Eye (tissue), 1 donor: ENCODE data around the gene MYO1D.

Experiments used
- DNase-seq: peaks from one replicate; pipeline ENCODE4 v3.0.0-alpha.2; 2015

MYO1D gene

DNA sequence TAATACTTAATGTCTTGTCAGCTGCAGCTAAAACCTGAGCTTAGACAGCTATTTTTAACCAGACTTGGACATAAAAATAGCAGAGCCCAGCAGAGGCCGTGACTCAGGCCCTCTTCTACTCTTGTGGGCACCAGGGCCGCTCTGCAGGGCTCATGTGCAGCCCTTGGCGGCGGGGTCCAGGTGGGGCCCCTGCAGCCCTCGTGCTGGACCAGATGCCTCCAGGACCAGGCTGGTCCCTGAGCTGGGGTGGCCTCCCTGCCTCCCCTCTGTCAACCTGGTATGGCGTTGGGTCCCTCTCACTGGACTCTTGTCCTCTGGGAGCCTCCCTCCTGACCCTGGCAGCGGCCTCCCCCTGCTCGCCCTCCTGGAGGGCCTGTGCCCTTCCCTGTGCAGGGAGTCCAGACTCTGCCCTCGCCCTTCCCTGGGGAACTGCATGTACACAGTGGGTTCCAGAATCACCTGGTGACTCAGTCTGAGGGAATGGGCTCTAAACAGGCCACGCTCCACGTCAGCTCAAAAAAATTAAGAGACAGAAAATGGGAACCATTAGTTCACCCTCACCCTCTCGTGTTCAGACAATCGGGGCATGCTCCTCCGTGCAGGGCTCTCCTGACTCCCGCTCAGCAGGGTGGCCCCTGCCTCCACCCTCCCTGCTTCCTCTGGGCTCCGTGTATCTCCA, 380.4 kb downstream of the MYO1D start:
- DNase-seq, result no peak

DNA sequence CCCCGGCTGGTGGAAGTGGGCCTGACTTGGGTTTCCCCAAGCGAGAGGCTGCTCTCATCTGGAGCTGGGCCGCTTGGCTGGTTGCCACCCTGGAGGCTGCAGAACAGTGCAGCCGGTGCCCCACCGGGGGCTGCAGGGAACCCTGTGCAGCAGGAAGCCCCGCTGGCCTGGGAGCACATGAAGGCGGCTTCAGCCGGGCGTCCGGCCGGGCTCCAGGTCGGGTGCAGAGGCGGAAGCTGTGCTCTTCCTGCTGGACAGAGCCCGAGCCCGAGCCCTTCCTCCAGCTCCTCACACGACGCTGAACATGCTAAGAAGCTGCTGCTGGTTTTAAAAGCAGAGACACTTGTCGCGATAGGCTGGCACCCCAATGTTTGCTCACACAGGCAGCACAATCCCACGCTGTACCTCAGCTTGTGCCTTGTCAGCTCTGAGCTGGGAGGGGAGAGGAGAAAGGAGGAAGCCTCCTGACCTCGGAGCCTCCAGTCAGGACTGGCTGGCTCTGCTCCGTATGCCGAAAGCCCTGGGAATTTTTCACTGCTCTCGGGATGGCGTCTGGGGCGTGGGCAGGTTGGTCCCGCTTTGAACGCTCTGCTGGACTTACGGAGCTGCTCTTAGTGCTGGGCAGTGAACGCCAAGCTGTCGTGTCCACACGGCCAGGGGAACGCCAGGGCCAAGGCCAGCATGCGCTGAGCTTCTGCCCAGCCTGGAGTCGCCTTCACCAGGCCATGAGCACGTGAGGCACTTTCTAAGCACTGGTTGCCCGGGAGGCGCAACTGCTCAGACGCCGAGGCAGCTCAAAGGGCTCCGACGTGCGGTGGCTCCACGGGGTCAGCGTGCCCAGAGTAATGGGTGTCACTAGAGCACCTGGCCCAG, 381.3 kb downstream of the MYO1D start:
- no peak for DNase-seq

DNA sequence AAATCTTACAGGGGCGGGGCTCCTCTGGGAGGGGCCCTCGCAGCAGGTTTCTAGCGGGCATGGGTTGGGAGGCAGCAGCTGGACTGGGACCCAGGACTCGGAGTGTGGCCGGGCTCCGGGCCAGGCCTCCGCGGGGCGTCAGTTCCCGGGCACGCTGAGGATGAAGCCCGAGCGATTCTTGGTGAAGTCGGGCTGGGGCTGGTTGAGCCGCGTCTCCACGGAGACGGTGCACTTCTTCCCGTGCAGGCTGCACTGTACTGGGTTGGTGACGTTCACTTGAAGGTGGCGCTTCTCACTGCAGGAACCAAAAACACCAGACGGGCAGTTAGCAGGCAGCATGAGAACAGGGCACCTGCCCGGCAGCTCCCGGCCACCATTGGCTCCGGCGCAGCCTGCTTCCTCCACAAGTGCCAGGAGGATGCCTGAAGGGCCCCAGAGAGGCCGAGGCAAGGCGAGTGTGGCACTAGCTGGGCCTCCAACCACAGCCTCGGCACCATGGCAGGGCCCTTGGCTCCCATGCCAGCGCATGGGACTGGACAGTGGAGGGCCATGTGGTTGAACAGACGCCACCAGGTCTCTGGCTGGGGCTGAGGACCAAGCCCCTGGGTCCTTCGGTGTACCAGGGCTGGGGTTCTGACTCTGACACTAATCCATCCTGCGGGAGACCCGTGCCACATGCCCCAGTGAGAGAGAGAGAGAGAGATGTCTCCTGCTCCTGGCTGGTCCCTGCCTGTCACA, 382.1 kb downstream of the MYO1D start:
- DNase-seq, result no peak

DNA sequence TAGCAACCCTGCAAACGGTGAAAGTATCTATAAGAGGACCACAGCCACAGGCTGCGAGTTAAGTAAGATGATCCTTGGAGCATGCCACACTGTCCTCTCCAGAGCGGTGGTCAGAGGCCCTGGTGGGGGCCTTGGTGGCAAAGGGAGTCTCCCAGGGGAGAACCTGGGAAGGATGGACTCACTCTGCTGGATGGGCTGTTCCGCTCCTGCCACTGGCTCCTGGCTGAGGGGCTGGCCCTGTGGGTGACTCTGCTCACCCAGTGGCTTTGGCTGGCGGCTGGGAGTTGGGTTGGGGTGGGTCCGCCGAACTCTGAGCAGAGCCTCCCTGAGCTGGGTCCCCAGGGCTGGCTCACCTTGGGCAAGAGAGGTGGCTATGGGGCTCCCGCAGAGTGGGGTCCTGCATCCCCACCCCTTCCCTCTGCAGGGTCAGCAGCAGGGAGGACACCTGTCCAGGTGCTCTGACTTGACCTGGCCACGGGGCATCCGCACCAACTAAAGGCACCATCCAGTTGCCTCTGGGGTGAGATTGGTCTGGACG, 382.9 kb downstream of the MYO1D start:
- no peak for DNase-seq

DNA sequence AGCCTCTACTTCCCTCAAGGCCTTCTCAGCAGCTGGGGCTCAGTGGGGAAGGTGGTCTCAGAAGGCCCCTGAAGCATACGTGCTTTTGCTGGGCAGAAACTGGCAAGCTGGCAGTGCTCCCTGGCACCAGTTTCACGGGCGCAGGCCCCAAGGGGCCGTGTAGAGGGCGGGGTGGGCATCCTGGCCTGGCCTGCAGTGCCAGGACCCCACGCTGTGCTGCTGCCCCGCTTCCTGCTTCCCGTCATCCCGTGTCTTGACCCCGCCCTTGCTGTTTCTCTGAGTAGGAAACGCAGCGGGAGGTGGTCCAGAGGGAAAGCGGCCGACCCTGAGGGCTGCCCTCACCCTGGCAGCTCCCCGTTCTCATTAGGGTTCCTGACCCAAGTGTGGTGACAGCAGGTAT, 383.4 kb downstream of the MYO1D start:
- no peak for DNase-seq

DNA sequence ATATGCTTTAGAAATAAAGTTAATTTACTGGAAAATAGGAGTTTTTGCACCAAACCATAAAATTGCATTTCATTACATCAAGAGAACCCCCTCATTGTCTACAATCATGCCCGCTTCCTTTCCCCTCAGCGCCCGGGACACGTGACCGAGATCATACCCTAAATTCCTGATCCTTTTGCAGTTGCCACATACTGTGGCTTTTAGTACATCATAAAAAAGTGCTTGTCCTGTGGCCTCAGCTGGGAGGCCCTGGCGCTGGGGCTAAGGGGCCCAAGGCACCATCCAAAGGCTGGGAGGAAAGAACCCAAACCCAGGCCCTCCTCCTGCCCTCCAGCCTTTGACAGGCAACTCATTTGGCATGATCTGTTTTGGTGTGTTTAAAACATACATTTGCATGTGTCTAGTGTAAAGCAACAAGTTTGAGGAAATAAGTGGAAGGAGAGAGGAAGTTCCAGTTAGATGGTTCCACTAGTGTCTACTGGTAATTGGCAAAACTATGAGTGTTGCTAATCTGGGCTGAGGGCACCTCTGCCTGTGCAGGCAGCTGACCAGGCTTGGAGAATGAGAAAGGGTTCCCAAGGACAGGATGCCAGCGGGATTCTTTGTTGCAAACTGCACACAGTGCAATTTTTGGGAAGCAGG, 384.2 kb downstream of the MYO1D start:
- DNase-seq, result no peak

DNA sequence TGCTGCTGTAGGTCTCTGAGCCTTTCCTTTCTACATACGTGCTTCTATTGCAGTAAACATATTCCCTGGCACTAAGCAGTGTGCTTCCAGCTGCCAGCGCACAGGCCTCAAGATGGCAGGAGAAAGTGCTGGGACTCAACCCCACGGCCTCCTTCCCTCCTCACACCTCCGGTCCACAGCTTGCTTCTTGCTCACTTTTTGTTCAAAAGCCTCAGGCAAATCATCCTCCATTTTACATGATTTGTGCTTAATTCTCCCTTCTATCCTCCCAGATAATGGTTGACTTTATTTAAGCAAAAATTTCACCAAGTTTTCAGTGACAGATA, 384.7 kb downstream of the MYO1D start:
- DNase-seq, result no peak

DNA sequence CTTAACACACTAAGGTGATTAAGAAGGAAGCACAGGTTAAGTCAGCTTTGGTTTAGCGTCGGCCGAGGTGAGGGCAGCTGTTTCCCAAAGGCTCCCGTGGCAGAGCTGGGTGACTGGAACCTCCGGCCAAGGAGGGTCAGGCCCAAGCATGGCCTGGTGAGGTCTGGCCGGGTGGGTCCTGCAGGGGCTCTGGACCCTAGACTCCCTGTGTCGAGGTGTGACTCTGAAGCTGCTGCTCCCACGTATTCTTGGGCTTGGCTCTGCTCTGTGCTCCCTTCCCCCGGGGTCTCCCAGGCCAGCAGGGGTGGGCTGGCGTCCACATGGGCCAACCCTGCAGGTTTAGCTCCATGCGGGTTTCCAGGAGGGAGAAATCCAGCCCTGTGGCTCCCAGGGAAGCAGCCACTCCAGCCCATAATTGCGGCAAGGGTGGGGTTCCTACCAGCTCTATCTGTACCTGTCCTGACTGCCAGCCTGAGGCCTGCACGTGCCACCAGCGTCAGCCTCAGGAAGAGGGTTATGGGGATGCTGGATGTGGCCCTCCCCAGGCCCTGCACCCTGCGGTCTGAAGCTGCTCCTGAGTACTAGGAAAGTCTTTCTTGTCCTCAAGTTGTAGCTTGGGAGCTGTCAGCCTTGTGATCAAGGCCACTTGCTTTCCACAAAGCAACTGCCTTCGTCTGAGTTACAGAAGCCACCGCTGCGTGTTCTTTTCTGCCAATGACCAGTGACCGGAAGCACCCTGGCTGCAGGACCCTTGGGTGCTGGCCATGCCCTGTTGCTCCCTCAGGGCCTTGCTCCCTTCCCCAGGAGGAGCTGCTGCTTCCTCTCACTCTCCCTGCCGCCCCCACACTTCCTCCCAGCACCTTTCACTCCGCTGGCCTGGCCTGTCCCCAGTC, 385.3 kb downstream of the MYO1D start:
- no peak for DNase-seq

DNA sequence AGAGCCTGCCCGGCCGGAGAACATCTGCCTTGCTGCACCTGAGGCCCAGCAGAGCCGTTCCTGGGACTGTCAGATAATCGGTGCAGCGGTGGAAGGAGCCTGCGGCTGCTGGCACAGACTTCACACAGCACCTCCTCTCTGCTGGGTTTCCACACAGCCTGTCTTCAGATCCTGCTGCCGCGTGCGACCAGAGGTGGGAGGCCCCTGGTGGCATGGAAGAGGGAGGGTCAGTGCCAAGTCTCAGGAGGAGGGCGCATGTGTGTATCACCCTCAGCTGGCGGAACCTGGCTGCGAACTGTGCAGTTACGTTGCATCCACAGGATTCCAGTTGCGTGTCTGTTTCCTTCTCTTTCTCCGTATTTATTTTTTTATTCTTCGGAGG, 386.8 kb downstream of the MYO1D start:
- DNase-seq, result no peak

DNA sequence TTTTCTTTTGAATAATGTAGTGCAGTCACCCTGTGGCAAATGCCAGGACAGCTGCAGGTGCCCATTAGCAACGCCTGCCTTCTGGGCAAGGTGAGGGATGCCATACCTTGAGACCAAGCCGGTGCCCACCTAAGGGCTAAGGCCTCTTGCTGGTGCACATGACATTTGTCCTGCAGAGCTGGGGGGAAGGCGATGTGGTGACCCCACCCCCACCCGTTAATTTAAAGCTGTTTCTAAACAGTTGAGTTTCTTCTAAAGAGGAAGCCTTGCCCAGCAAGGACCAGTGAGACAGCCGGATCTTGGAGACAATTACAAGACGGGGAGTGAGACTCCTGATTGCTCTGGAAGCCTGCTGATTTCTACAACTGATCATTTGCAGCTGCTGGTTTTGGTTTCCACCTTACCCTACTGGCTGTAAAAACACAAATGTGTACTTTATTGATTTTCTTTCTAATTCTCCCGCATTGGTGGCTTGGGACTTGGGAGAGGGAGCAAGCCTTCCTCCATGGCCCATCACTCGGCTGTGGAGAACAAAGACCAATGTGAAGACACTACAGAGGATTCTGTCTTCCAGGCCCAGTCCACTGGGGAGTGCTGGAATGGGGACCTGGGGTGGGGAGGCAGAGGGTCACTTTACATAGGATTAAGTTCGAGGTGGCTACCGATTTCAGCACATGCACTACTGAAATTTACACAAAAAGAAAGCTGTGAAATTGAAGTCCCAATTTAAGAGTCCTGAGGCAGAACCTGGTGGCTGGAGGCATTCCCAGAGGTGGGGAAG, 387.4 kb downstream of the MYO1D start:
- DNase-seq, result no peak

DNA sequence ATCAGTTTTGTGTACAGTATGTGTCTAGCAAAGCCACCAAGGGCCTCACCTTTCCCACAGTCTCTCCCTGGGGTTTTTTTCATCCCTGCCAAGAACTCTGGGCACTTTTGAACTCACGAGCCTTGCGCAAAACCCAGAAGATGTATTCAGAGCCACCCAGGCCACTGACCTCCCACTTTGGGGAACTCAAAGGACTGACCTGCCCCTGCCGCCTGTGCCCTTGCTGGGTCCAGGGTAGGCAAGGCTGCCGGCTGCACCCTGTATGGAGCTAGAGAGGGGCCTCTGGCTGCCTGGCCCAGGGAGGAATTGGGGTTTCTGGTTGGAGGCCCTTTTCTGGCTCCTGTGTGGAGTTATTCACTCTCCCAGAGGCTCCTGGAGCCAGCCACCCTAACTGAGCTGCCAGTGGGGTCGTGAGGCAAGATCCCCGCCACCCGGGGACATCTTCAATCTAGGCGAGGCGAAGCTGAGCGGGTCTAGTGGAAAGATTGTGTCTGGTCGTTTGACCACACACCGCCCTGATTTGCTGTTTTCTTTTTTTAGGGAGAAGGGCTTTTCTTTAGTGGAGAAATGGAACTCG, 388.2 kb downstream of the MYO1D start:
- no peak for DNase-seq

DNA sequence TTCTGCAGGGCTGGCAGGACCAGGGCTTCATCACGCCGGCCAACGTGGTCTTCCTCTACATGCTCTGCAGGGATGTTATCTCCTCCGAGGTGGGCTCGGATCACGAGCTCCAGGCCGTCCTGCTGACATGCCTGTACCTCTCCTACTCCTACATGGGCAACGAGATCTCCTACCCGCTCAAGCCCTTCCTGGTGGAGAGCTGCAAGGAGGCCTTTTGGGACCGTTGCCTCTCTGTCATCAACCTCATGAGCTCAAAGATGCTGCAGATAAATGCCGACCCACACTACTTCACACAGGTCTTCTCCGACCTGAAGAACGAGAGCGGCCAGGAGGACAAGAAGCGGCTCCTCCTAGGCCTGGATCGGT, 388.8 kb downstream of the MYO1D start:
- DNase-seq, result no peak

DNA sequence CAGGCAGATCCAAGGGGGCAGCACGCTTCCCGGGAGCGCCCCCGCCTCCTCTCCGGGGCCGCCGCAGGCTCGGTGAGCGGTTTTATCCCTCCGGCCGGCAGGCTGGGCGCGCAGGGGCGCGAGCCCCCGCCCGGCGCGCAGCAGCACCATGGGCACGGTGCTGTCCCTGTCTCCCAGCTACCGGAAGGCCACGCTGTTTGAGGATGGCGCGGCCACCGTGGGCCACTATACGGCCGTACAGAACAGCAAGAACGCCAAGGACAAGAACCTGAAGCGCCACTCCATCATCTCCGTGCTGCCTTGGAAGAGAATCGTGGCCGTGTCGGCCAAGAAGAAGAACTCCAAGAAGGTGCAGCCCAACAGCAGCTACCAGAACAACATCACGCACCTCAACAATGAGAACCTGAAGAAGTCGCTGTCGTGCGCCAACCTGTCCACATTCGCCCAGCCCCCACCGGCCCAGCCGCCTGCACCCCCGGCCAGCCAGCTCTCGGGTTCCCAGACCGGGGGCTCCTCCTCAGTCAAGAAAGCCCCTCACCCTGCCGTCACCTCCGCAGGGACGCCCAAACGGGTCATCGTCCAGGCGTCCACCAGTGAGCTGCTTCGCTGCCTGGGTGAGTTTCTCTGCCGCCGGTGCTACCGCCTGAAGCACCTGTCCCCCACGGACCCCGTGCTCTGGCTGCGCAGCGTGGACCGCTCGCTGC, 389.3 kb downstream of the MYO1D start:
- peak; percentile 62 for DNase-seq

DNA sequence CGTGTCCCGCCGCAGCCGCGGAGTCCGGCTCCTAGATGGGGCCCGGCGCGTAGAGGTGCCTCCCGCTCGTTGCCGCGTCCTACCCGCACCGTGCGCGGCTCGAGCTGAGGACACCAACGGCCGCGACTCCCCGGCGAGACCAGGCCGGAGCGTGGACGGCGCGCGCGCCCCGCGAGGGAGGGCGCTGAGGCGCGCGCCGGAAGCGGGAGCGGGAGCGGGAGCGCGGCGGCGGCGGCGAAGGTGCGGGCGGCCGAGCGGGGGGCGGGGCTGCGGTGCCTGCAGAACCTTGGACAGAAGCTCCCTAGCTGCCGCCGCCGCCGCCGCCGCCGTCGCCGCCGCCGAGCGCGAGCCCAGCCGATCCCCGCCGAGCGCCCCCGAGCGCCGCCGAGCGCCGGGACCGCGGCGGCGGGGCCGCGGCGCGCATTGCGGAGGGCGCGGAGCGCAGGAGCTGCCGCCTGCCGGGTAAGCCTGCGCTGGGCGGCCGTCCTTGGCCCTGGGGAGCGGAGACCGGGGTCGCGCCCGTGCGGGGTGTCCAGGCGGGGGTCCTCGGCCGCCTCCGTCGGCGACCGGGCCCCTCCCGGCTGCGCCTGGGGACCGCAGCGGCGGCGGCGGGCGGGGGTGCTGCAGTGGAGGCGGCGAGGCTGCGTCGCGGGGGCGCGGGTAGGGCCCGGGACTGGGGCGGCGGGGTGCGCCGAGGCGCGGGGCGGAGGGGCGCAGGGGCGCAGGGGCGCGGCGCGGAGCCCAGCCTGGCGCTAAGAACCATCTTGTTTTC, 390.0 kb downstream of the MYO1D start, which contains the start of gene CDK5R1:
Gene CDK5R1, plus strand, starts transcription at position 293 of the 772 bp plus-strand sequence. CDS start 628 bp downstream, outside the sequence.
- DNase-seq, result peak; percentile 91

DNA sequence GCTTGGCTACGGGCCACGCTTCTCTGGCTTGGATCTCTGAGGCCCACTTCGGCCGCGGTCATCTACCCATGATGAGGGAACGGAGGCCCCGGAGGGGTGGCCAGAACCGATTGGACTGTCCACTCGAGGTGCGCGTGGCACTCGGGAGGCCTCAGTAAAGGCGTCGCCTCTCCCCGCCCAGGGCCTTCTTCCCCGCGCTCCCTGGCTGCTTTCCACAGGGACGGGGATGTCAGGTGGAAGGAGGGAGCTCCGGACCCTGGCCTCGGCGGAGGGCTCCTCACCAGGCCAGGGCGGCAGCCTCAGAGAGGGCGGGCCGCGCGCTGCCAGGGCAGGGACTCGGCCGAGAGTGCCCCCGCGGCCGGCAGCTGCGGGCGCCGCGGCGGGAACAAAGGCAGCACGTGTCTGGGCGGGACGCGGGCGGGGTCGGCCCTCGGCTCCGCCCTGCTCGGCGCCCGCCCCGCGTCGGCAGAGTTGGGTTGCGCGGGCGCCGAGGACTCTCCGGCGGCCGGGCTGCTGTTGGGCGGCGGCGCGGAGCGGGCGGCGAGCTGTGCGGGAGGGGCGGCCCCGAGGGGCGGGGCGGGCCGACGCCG, 390.7 kb downstream of the MYO1D start:
- peak; percentile 94 for DNase-seq

DNA sequence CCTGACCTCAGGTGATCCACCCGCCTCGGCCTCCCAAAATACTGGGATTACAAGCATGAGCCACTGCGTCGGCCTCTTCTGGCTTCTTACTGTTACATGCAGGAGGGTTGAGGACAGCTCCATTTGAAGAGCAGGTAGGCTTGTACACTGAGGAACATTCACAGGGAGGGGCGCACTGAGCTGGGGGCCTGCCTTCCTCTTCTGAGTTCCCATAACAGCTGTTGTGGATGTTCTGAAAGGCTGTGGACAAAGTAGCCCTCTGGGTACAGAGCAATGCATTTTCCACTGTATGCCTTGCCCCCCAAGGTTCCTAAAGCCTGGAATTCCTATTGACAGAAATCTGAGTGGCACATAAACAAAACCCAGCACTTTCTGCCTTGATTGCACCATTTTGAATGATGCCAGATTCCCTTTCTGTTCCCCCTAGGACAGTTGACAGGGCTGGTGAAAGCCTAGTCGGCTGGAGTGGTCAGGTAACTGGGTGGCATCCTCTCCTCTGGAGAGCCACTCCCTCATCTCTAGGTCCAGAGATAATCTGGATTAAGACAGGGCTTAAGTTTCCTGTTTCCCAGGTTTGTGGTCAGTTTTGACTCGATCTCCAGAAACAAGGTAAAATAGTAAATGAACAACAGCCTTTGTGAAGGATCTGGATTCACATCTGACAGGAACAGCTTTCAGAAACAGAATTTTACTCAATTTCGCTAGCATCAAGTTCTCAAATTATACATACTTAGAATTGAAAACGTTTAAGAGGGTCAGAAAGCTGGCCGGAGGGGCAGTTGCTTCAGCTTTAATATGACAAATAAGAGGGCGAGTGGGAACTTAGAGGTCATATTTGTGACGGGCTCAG, 391.4 kb downstream of the MYO1D start:
- no peak for DNase-seq

DNA sequence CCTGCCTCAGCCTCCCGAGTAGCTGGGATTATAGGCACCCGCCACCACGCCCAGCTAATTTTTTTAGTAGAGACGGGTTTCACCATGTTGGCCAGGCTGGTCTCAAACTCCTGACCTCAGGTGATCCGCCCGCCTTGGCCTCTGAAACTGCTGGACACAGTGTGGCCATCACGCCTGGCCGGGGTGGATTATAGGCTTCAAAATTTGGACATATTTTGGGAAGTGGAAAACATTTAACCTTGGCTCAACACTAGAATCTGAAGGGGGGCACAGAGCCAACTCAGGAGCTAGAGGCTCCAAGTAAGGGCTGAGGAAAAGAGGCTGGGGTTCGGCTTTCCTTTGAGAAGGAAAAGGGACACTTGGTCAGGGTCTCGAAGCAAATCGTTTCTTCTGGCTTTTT, 392.3 kb downstream of the MYO1D start:
- no peak for DNase-seq

DNA sequence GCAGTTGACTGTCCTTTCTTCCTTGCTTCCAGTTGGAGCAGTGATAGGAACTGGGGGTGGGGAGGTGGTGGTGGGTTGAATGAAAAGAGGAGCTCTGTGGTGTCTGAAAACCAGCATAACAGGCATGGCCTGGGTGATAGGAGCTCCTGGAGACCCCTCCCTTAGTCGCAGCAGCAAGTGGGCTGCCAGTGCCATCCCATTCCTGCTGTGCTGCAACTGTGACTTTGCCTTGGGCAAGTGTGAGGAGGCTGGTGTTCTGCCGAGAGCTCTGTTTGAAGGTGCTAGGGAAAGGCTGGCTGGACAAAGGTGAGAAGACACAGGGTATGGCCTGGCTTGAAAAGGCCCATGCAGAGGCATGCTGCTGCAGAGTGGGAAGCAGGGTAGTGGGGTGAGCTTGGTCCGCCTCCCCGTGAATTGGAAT, 392.9 kb downstream of the MYO1D start:
- DNase-seq, result no peak
